ENCODE results near the gene ZNF83.

DNA sequence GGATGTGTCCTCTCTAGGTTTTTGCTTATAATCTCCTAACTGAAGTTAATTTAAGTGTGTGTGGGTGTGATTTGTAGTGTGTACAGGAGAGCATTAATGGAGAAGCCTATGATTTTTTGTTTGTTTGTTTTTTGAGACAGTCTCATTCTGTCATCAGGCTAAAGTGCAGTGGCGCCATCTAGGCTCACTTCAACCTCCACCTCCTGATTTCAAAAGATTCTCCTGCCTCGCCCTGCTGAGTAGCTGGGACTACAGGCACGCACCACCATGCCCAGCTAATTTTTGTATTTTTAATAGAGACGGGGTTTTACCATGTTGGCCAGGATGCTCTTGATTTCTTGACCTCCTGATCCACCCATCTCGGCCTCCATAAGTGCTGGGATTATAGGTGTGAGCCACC is 47.4 kb downstream of the ZNF83 start:
- TF ChIP-seq, protein P1, sequence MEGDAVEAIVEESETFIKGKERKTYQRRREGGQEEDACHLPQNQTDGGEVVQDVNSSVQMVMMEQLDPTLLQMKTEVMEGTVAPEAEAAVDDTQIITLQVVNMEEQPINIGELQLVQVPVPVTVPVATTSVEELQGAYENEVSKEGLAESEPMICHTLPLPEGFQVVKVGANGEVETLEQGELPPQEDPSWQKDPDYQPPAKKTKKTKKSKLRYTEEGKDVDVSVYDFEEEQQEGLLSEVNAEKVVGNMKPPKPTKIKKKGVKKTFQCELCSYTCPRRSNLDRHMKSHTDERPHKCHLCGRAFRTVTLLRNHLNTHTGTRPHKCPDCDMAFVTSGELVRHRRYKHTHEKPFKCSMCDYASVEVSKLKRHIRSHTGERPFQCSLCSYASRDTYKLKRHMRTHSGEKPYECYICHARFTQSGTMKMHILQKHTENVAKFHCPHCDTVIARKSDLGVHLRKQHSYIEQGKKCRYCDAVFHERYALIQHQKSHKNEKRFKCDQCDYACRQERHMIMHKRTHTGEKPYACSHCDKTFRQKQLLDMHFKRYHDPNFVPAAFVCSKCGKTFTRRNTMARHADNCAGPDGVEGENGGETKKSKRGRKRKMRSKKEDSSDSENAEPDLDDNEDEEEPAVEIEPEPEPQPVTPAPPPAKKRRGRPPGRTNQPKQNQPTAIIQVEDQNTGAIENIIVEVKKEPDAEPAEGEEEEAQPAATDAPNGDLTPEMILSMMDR (IDR thresholded peaks at IDR 0.05; ENCODE audit: low read length): no peak; the same call in 1 of the 2 replicates
- no peak for TF ChIP-seq EZH2 (IDR thresholded peaks at IDR 0.05; ENCODE audit: borderline replicate concordance, low read length)
